HTERT RPE-1 (cell line): ENCODE data around the gene DNAL1.
"Not testable (repeated sequence)": the region's sequence is repeated elsewhere in the genome, so short reads cannot be mapped to it uniquely, and the experiment has no call there.

Experiments
- in situ Hi-C: fragments of 300-500 bp; cut with MboI; formaldehyde crosslinking; loops from 4 replicates; pipeline ENCODE4 v1.14.3; 2020; ENCODE audit warnings: low sequenced_read_pairs

Gene DNAL1

DNA sequence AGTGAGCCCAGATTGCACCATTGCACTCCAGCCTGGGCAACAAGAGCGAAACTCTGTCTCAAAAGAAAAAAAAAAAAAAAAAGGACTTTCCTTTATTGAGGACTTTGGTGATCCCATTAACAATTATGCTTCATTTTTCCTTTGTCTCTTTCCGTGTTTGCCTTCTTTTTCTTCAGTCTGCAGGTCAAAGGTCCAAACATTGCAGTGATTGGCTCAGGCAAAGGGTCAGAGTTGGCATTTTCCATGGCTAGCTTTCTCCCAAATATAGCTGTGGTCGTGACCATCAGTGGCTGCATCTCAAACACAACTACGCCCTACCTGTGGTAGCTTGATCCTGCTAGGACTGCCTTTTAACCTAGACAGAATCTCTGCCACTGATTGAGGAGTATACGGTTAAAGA lies 7.0 kb upstream of the DNAL1 start:
- in situ Hi-C loops = no loop called here

DNA sequence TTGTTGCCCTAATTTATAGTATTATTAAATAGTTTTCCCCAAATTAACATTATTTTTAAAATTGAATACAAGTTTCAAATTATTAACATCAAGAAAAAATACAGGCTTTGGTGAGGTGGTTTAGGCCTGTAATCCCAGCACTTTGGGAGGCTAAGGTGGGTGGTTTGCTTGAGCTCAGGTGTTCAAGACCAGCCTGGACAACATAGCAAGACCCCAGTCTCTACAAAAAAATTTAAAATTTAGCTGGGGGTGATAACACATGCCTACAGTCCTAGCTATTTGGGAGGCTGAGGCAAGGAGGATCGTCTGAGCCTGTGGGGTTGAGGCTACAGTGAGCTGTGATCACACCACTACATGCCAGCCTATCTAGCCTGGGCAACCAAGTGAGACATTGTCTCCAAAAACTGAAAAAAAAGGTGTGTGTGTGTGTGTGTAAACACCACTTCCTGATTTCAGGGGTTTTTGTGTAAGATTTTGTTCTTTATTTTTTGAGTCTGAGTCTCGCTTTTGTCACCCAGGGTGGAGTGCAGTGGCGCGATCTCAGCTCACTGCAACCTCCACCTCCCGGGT lies 3.9 kb upstream of the DNAL1 start:
- in situ Hi-C loops = no loop called here

DNA sequence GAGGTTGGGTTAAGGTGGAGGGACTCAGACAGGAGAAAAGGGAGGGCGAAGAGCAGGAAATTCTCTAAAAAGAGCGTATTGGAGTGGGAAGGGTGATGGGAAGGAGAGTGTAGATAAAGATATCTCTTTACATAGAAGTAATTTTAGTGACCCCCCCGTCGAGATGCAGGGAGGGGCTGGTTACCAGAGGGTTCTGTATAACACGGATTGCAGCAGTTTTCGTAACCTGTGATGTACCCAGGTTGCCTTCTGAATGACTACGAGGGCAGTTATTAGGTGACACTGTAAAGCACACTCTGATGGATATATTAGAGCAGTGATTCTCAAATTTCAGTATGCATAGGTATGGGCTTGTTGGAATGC lies 443 bp downstream of the DNAL1 start:
- in situ Hi-C loops = no loop called here

DNA sequence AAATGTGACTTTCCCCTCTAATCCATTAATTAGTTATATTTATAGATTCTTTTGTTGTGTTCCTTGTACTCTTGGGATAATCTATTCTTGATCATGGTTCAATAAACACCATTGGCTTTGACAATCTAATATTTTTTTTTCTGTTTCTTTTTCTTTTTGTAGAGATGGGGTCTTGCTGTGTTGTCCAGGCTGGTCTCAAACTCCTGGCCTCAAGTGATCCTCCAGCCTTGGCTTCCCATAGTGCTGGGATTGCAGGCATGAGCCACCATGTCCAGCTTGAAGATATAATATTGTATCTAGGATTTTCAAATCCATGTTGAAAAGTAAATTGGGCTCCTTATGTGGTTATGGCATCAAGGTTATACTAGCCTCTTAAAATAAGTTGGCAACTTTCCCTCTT lies 6.2 kb downstream of the DNAL1 start:
- in situ Hi-C loops = no loop called here

DNA sequence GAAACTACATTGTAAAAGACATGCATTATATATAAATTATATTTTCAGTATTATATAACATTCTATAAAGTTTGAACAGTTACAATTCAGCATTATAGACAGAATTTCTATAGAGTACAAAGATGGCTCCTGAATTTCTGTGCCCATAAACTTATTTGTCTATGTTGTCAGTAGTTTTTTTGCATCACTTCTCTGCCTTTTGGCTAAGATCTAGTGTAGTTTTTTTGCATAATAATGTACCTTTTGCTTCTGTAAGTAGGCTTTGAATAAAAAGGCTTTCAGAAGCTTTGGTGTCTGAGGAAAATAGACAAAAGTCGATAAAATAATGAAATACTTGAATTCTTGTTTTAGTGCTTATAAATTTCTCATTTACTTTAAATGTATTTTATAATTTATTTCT lies 11.1 kb downstream of the DNAL1 start:
- in situ Hi-C loops = no loop called here

DNA sequence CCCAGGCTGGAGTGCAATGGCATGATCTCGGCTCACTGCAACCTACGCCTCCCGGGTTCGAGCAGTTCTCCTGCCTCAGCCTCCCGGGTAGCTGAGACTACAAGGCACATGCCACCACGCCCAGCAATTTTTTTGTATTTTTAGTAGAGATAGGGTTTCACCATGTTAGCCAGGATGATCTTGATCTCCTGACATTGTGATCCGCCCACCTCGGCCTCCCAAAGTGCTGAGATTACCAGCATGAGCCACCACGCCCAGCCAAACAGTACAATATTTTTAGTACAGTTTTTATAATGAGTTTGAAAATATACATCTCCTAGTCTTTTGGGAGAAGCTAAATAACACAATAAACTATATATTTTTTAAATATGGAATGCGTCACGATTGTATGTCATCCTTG lies 14.4 kb downstream of the DNAL1 start:
- in situ Hi-C loops = not testable (repeated sequence)

DNA sequence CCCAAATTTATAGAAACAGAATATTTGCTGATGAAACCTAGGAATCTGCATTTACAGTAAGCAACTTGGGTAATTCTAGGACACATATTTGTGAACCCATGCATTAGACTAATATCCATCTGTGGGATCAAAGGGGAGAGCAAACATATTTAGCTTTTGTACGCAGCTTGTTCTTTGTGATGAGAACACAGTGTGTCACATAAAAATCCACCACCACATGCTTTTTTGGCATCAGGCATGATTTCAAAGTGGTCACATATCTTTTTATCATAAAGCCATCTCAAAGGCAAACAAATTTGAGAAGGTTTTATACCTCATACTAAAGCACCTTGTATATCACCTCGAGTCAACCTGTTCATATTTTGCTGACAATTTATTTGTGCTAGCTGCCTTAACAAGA lies 15.7 kb downstream of the DNAL1 start:
- in situ Hi-C loops = no loop called here

DNA sequence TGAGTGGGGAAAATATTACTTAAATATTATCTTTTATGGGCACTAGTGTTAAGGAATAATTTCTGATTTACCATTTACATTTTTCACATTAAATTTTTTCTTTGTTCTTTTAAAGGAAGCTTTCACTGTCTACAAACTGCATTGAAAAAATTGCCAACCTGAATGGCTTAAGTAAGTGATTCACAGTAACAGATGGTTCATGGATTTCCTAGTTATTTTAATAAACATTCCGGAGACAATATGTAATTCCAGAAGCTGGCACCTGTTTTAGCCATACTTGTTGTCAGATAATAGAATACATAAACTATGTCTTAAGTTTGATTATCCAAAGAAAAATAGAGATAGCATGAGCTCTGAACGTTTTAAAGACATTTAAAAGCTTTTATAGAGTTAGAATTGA lies 17.1 kb downstream of the DNAL1 start:
- in situ Hi-C loops = no loop called here

DNA sequence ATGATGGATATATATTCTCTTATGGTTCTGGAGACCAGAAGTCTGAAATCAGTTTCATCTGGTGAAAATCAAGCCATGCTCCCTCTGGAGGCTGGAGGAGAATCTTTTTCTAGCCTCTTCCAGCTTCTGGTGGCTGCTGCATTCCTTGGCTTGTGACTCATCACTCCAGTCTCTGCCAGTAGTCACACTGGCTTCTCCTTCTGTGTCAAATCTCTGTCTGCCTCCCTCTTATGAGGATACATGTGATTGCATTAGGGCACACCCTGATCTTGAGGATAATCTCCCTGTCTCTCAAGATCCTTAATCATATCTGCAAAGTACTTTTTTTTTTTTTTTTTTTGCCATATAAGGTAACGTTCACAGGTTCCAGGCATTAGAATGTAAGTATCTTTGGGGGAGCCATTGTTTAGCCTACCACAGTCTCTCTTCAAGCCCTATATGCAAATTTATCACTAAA lies 17.7 kb downstream of the DNAL1 start:
- in situ Hi-C loops = no loop called here

DNA sequence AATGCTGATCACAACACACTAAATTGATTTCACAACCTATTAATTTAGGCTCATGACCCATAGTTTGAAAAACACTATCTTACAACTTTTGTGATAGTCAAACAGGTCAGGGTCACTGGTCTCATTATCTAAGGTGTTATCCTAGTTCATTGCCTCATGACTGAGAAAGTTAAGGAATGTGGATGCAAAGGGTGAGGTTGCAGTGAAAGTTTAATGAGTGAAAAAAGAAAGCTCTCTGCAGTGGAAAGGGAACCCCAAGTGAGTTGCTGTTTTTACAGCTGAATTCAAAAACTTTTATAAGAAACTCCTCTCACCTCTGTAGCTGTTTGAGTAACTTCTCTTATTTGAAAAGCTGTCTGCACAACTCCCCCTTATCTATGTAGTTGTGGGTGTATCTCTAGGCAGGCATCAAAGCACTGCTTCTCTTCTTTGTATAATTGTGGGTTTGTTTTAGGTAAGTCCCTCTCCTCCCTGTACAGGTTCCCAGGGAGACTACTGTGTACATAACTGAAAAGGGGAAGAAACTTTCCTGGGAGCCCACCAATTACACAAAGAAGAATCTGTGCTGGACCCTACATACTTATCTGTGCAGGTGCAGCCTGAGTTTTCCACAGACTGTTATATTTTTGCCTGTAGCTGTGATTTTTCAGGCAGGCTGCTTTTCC lies 18.9 kb downstream of the DNAL1 start:
- in situ Hi-C loops = no loop called here

DNA sequence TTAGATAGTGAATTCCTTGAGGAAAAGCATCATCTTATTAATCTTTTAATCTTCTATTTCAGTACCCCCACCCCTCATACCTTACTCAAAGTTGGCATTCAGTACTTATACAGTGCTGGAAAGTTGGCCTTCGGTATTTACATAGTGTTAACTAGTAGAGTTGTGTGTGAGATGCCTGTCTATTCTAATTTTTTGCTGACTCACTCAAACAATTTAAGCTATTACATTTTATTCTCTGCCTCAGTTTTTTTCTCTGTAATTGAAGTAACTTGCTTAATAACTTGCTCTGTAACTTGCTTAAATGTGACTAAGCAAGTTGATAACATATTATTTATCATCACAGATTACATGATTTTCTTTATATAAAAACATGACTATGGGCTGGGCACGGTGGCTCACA lies 20.3 kb downstream of the DNAL1 start:
- in situ Hi-C loops = no loop called here

DNA sequence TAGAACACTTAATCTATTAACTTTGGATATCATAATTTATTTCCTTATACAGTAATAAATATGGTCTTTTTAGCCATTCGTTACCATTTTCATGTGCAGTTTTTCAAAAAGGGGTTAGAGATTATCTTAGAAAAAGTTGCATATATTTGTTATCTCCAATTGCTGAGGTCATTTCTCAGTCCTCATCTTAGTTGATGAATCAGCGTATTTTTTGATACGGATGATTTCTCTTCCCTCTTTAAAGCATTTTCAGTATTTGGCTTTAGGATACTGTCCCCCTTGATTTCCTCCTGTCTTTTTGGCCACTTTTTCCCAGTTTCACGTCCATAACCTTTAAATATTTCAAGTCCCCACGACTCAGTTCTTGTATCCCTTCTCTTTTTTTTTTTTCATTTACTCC lies 21.8 kb downstream of the DNAL1 start:
- in situ Hi-C loops = no loop called here

DNA sequence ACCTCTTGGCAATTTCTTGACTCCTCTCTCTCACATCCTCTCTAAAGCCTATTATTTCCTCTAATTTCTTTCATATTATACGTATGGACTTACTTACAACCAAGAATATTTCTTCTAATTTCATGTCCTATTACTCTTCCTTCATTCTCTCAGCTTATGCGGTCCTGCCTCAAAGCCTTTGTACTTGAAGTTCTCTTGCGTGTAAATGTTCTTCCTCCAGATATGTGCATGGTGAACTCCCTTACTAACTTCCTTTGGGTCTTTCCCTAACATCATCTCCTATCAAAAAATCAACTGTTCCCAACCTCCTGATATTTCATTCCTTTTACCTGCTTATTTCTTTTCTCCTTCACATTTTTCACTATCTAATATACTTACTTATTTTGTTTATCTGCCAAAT lies 23.1 kb downstream of the DNAL1 start:
- in situ Hi-C loops = no loop called here

DNA sequence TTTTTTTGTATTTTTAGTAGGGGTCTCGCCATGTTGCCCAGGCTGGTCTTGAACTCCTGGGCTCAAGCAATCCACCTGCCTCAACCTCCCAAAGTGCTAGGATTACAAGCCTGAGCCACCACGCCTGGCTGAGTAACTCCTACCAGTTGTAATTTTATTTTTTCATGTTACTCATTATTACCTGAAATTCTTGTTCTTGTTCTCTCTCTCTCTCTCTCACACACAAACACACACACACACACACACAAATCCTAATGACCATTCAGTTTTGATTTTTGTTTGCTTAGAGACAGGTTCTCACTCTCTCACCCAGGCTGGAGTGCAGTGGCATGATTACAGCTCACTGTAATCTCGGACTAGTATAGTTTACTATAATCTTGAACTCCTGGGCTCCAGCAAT lies 30.2 kb downstream of the DNAL1 start:
- in situ Hi-C loops = no loop called here

DNA sequence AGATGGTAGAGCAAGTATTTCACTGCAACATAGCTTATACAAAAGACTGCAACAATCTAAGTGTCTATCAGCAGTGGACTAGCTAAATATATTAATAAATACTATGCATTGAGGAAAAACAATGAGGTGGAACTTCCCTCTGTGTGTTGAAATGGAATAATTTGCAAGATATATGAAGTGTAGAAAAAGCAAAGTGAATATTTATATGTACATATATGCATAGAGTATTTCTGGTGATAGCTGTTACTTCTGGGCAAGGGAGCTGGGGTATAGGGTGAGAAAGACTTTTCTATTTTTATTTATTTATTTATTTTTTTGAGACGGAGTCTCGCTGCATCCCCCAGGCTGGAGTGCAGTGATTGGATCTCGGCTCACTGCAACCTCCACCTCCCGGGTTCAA lies 33.9 kb downstream of the DNAL1 start:
- in situ Hi-C loops = no loop called here

DNA sequence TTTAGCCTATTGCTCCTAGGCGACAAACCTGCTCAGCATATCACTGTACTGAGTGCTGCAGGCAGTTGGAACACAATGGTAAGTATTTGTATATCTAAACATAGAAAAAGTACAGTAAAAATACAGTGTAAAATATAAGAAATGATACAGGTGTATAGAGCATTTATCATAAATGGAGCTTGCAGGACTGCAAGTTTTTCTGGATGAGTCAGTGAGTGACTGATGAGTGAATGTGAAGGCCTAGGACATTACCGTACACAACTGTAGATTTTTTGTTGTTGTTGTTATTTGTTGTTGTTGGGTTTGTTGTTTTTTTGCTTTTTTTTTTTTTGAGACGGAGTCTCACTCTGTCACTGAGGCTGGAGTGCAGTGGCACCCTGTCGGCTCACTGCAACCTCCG lies 36.0 kb downstream of the DNAL1 start:
- in situ Hi-C loops = no loop called here

DNA sequence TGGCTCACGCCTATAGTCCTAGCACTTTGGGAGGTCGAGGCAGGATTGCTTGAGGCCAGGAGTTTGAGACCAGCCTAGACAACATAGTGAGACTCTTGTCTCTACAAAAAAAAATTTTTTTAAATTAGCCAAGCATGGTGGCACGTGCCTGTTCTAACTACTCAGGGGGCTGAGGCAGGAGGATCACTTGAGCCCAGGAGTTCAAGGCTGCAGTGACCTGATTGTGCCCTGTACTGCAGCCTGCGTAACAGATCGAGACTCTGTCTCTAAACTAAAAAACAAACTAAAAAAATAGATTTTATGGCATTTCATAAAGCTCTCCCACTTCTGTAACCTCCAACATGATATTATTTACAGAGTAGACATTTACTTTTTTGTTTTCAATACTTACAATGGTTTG lies 39.8 kb downstream of the DNAL1 start:
- in situ Hi-C loops = no loop called here

DNA sequence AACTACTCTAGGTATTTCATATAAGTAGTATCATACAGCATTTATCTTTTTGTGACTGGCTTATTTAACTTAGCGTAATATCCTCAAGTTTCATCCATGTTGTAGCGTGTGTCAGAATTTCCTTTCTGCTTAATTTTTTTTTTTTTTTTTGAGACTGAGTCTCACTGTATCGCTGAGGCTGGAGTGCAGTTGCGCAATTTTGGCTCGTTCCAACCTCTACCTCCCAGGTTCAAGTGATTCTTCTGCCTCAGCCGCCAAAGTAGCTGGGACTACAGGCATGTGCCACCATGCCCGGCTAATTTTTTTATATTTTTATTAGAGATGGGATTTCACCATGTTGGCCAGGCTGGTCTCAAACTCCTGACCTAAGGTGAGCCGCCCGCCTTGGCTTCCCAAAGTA lies 40.5 kb downstream of the DNAL1 start:
- in situ Hi-C loops = no loop called here

DNA sequence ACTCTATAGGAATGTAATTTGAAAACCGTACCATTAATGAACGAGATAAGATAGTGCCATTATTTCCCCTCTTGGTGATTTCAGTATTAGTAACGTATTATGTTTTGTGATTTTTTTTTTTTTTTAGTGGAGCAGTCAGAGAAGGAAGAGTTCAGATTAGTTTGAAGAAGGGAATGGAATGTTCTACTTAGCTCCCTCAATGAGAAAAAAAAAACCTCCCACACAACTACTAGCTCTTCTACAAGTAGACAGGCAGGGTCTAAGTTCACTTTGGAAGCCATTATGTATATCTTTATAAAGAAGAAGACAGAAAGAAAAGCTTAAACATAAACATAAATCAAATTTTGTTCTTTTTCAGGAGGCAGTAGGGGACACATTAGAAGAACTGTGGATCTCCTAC lies 42.1 kb downstream of the DNAL1 start:
- in situ Hi-C loops = no loop called here

DNA sequence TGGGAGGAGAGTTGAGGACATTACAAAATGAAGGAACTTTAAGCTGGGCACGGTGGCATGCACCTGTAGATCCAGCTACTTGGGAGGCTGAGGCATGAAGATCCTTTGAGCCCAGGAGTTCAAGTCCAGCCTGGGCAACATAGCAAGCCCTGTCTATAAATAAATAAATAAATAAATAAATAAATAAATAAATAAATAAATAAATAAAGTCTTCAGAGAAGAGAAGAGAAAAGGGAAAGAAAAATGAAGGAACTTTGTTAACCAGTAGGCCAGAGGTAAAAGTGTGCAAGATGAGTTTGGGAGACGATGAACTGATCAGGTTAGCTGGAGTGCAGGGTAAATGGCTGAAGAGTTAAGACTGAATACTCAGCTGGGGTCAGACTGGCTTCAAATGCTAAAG lies 49.3 kb downstream of the DNAL1 start:
- in situ Hi-C loops = no loop called here

DNA sequence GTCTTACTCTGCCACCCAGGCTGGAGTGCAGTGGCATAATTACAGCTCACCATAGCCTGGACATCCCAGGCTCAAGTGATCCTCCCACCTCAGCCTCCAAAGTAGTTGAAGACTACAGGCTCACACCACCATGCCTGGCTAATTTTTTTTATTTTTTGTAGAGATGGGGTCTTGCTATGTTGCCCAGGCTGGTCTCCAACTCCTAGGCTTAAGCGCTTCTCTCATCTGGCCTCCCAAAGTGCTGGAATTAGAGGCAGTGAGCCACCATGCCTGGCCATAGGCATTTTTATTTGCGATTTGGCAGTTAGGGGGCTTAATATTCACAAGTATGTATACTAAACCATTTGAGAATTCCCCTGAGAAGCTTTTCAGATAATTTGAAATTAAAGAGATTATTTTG lies 50.3 kb downstream of the DNAL1 start:
- in situ Hi-C loops = no loop called here

DNA sequence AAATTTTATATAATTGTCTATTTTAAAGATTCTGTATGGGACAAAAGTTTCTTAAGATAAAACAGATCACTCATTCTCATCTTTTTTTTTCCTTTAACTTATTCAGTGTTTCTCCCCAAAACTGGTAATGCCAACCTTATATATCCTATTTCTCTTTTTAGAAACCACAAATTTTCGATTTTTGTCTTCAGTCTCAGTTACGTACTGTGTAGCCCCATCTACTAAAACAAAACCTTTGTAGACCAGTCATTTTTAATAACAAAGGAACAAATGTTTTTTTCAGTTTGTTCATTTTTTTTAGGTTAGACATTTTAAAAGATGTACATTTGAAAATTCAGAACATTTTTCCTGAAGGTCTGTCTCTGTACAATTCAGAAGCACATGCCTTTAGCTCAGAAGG lies 51.2 kb downstream of the DNAL1 start:
- in situ Hi-C loops = no loop called here
